Esophagus muscularis mucosa (tissue), 4 donors: ENCODE measurements around the gene OAT. TPM values are rescaled to one million over a fixed set of nuclear protein-coding genes. Genes with fewer than 3 reads are reported as not detected.

ENCODE experiments used
- DNase-seq: peaks from one replicate; pipeline ENCODE4 v3.0.0-alpha.2; 2017; ENCODE audit errors: extremely low spot score
- H3K27ac ChIP-seq, 4 donors: fragments of 200-600 bp; sonication (generic); replicated peaks in 1 of 4; 1 replicate in 3 of 4; 2 replicates in 1 of 4; pipeline ENCODE4 v1.5.1; 2016 to 2019; ENCODE audit warnings: mild to moderate bottlenecking in 1 of 4
- H3K27me3 ChIP-seq, 4 donors: fragments of 200-600 bp; sonication (generic); one replicate each; pipeline versions ENCODE4 v1.5.1 to v1.6.0; 2016 to 2019
- H3K36me3 ChIP-seq, 4 donors: fragments of 200-600 bp; sonication (generic); one replicate each; pipeline ENCODE4 v1.5.1; 2016 to 2019
- H3K4me1 ChIP-seq, 4 donors: fragments of 200-600 bp; sonication (generic); one replicate each; pipeline ENCODE4 v1.5.1; 2016 to 2019
- H3K4me3 ChIP-seq, 4 donors: fragments of 200-600 bp; sonication (generic); 1 replicate in 2 of 4; 2 replicates in 2 of 4; pipeline ENCODE4 v1.5.1; 2016 to 2019; ENCODE audit warnings: mild to moderate bottlenecking in 4 of 4, moderate library complexity in 1 of 4
- H3K9me3 ChIP-seq, 4 donors: fragments of 200-600 bp; sonication (generic); 1 replicate in 3 of 4; 2 replicates in 1 of 4; pipeline ENCODE4 v1.5.1; 2016 to 2019
- CTCF ChIP-seq, 3 experiments: fragments of 200-600 bp in 2 of 3; fragments of 450-650 bp in 1 of 3; sonication (generic) in 2 of 3; IDR thresholded peaks; one replicate each; pipeline ENCODE4 v1.5.1; 2017 to 2019; ENCODE audit warnings: antibody characterized with exemption in 3 of 3, mild to moderate bottlenecking in 2 of 3, moderate library complexity in 1 of 3
- EP300 ChIP-seq: sonication (generic); formaldehyde crosslinking; IDR thresholded peaks from one replicate; pipeline ENCODE4 v1.6.1; 2017; ENCODE audit warnings: antibody characterized with exemption
- POLR2A ChIP-seq: fragments of 450-650 bp; IDR thresholded peaks from one replicate; pipeline ENCODE4 v1.6.1; 2017; ENCODE audit warnings: antibody characterized with exemption, moderate library complexity, mild to moderate bottlenecking, low read depth
- POLR2AphosphoS5 ChIP-seq, 2 donors: sonication (generic); formaldehyde crosslinking; IDR thresholded peaks; one replicate each; pipeline ENCODE4 v1.6.1; 2017; ENCODE audit warnings: antibody characterized with exemption in 2 of 2
- WGBS: methylation state at CpG from one replicate; pipeline ENCODE4 v1.1.5; 2018; 5-methylcytosine and 5-hydroxymethylcytosine counted together
- intact Hi-C: fragments of 100-400 bp; cut with DNase I; formaldehyde crosslinking; loops from one replicate; pipeline ENCODE4 v1.15.1; 2023
- total RNA-seq, 4 donors: library from RNA; depleted of rRNA; stranded (reverse); fragments of >200 nt; gene quantifications; one replicate each; pipeline versions ENCODE4 v1.1.0 to v1.2.1, GENCODE V29; 2016

OAT gene
- total RNA-seq, 4 donors from 2014 or later: 98.8 to 169 (median 143) TPM

- DNase-seq: no peak
- H3K4me3 ChIP-seq: no peak overlapping the region
- H3K4me1 ChIP-seq: no peaks in the 10 kb centered on the region
- H3K36me3 ChIP-seq: no peaks in the 10 kb centered on the region
- no peaks in the 10 kb centered on the region for H3K27me3 ChIP-seq
- no peak overlapping the region for H3K27ac ChIP-seq
- WGBS: 87% methylated on average over 4 of the region's 4 CpGs
- no peak for TF ChIP-seq POLR2A
- TF ChIP-seq POLR2AphosphoS5 (IDR thresholded peaks at IDR 0.05): no peak
- TF ChIP-seq CTCF (IDR thresholded peaks at IDR 0.05): no peak
- TF ChIP-seq EP300: no peak
- intact Hi-C loops: no loop called here
- no peaks in the 10 kb centered on the region for H3K9me3 ChIP-seq
Measured at GRCh38 chr10:124369066-124369465, 49.7 kb downstream of the OAT start.

- Histone ChIP-seq H3K4me3 (no peak overlapping the region), H3K27me3 (no peaks in the 10 kb centered on the region), H3K9me3 (no peaks in the 10 kb centered on the region), H3K36me3 (no peaks in the 10 kb centered on the region), H3K27ac (no peak overlapping the region), H3K4me1 (no peaks in the 10 kb centered on the region)
- 83% methylated on average over 15 of the region's 18 CpGs for WGBS
- intact Hi-C loops: no loop called here
- no peak for TF ChIP-seq POLR2A
- TF ChIP-seq CTCF (IDR thresholded peaks at IDR 0.05): no peak
- no peak for TF ChIP-seq POLR2AphosphoS5 (IDR thresholded peaks at IDR 0.05)
- no peak for TF ChIP-seq EP300
- DNase-seq: no peak
Measured at GRCh38 chr10:124367936-124368335, 50.8 kb downstream of the OAT start.

GRCh38 chr10:124367414-124367813, 51.3 kb downstream of the OAT start:
- TF ChIP-seq POLR2AphosphoS5 (IDR thresholded peaks at IDR 0.05) (no peak), CTCF (IDR thresholded peaks at IDR 0.05) (no peak), POLR2A (no peak), EP300 (no peak)
- Histone ChIP-seq H3K4me1 (no peaks in the 10 kb centered on the region), H3K27ac (no peak overlapping the region), H3K9me3 (no peaks in the 10 kb centered on the region), H3K4me3 (no peak overlapping the region), H3K27me3 (no peaks in the 10 kb centered on the region), H3K36me3 (no peaks in the 10 kb centered on the region)
- intact Hi-C loops: no loop called here
- 95% methylated on average over 3 of the region's 4 CpGs for WGBS
- DNase-seq: no peak

GRCh38 chr10:124366825-124367224, 51.9 kb downstream of the OAT start:
- WGBS: 47% methylated on average over 7 of the region's 7 CpGs
- no peak for DNase-seq
- Histone ChIP-seq H3K27ac (no peak overlapping the region), H3K27me3 (no peaks in the 10 kb centered on the region), H3K9me3 (no peaks in the 10 kb centered on the region), H3K36me3 (no peaks in the 10 kb centered on the region), H3K4me1 (no peaks in the 10 kb centered on the region), H3K4me3 (no peak overlapping the region)
- TF ChIP-seq POLR2A: no peak
- TF ChIP-seq CTCF (IDR thresholded peaks at IDR 0.05): no peak
- no peak for TF ChIP-seq EP300
- intact Hi-C loops: no loop called here

GRCh38 chr10:124366343-124366742, 52.4 kb downstream of the OAT start:
- TF ChIP-seq POLR2AphosphoS5 (IDR thresholded peaks at IDR 0.05) (no peak), EP300 (no peak), CTCF (IDR thresholded peaks at IDR 0.05) (no peak), POLR2A (no peak)
- H3K27ac ChIP-seq: no peak overlapping the region
- no peak for DNase-seq
- no peak overlapping the region for H3K4me3 ChIP-seq
- no peaks in the 10 kb centered on the region for H3K36me3 ChIP-seq
- no peaks in the 10 kb centered on the region for H3K9me3 ChIP-seq
- H3K27me3 ChIP-seq: no peaks in the 10 kb centered on the region
- intact Hi-C loops: no loop called here
- H3K4me1 ChIP-seq: no peaks in the 10 kb centered on the region
- WGBS: 81% methylated on average over 5 of the region's 5 CpGs
